Thyroid gland (tissue), 4 donors: Measurements from ENCODE around the gene AGMO.

Source experiments
- CTCF ChIP-seq, 6 experiments: fragments of 200-600 bp in 3 of 6; fragments of 450-650 bp in 3 of 6; sonication (generic) in 3 of 6; IDR thresholded peaks; one replicate each; pipeline ENCODE4 v1.5.1; 2016 to 2019; ENCODE audit warnings: antibody characterized with exemption in 6 of 6, mild to moderate bottlenecking in 2 of 6, inconsistent platforms in 1 of 6, moderate library complexity in 1 of 6
- POLR2A ChIP-seq, 2 donors: fragments of 450-650 bp; IDR thresholded peaks; one replicate each; pipeline ENCODE4 v1.6.1; 2017; ENCODE audit warnings: antibody characterized with exemption in 2 of 2, mild to moderate bottlenecking in 2 of 2, moderate library complexity in 1 of 2

- TF ChIP-seq CTCF (IDR thresholded peaks at IDR 0.05) = no peak
- TF ChIP-seq POLR2A (IDR thresholded peaks at IDR 0.05) = no peak
Measured at GRCh38 chr7:15335390-15335789, 226.4 kb downstream of the AGMO start.
